Endometrium (tissue), 2 donors: ENCODE results near the gene ROBO1.
"Not testable (repeated sequence)": the region's sequence is repeated elsewhere in the genome, so short reads cannot be mapped to it uniquely, and the experiment has no call there.

Experiments
- FAIRE-seq: peaks from 2 replicates; lab custom pipeline; 2012; peaks lifted over from hg19 to GRCh38; lab: Jason Lieb, UNC
- donor health status: control.
- donor health status: control.

The ROBO1 gene

DNA sequence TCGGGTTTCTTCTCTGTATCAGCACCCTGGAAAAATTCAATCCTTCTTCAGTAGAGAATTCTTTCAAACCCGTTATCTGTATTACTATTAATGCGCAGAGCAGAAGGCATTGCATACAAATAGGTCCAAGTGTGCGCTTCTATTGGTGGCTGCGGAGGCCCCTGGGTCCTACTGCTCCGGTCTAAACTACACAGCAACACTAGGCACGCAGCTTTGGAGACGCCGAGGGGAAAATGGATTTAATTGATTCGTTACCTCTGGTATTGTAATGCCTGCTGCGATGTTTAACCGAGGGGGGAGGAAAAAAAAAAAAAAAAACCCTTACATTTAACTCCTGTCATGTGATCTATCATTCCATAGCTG is at the start of gene ROBO1:
Gene ROBO1, minus strand, starts transcription at position 94 of the 363 bp plus-strand sequence.
- FAIRE-seq = no peak

DNA sequence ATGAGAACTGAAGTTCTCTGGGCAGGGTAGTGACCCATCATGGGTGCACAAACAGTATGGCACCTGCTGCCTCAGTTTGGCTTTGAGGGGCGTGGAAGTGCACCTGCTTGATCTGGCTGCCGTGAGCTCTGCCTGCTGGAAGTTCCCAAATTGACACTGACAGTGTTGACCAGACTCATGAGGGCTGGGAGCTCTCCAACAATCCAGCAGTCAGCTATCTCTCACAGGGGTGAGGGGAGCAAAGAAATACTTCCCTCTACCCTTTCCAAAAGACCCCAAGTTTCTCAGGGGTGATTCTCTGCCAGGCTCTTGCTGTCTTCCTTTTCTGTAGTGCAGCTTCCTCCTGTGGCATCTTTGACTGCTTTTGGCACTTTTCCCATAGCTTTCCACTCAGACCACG is 49.4 kb upstream of the ROBO1 start:
- FAIRE-seq = no peak

DNA sequence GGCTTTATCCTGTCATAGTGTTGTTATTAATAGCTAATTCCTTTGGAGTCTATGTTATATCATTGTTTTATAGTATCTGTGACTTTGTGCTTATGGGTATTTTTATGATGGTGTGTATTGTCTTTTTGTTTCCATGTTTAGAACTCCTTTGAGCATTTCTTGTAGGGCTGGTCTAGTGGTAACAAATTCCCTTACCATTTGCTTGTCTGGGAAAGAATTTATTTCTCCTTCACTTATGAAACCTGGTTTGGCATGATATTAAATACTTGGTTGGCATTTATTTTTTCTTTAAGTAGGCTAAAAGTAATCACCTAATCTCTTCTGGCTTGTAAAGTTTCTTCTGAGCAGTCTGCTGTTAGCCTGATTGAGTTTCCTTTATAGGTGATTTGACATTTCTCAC is 47.7 kb upstream of the ROBO1 start:
- FAIRE-seq = no peak

GRCh38 chr3:79810581-79810980 is 42.8 kb upstream of the ROBO1 start:
- no peak for FAIRE-seq

DNA sequence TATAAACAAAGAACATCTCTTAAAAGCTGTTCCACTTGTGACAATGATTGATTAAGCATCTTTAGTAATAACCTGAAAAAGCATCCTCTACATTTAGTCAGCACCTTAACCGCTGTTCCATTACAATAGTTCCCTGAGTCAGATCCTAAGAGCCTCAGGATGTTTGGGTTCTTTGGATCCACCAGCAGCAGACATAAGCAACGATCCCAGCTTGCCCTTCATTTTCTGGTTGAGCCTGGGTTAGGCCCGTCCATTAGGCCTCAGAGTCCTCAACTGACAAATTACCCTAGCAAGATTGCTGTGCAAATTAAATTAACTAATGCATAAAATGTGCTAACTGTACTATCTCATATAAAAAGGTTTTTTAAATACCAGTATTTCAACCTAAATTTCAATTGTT is 42.3 kb upstream of the ROBO1 start:
- no peak for FAIRE-seq

DNA sequence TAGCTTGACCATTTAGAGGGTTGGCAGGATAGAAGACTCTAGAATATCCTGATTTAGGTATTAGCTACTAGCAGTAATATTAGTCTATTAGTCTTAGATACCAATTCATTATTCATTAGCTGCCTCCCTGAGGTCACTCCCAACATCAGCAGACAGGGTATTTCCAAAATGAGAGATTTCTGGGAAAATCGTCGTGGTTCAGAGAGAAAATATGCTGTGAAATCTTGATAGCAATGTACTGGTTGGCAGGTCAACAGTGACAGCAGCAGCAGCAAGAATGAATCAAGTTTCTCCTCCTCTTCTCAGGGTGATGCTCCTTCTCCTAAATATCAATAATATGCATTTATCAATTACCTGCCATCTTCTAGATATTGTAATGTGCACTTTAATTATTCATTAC is 41.3 kb upstream of the ROBO1 start:
- FAIRE-seq = no peak

GRCh38 chr3:79808515-79808914 is 40.7 kb upstream of the ROBO1 start:
- no peak for FAIRE-seq

DNA sequence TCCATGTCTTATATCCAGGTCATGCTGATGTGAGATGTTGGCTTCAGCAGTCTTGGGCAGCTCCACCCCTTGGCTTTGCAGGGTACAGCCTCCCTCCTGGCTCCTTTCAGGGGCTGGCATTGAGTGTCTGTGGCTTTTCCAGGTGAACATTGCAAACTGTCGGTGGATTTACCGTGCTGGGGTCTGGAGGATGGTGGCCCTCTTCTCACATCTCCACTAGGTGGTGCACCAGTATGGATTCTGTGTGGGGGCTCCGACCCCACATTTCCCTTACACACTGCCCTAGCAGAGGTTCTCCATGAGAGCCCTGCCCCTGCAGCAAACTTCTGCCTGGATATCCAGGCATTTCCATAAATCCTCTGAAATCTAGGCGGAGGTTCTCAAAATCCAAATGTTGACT is 22.4 kb upstream of the ROBO1 start:
- not testable (repeated sequence) for FAIRE-seq

GRCh38 chr3:79773291-79773690 is 5.5 kb upstream of the ROBO1 start:
- FAIRE-seq = no peak

GRCh38 chr3:79769229-79769628 is 1.4 kb upstream of the ROBO1 start:
- no peak for FAIRE-seq

GRCh38 chr3:79767194-79767904 is 449 bp downstream of the ROBO1 start:
- no peak for FAIRE-seq

- no peak for FAIRE-seq
Measured at GRCh38 chr3:79766496-79767193, 1.2 kb downstream of the ROBO1 start.

DNA sequence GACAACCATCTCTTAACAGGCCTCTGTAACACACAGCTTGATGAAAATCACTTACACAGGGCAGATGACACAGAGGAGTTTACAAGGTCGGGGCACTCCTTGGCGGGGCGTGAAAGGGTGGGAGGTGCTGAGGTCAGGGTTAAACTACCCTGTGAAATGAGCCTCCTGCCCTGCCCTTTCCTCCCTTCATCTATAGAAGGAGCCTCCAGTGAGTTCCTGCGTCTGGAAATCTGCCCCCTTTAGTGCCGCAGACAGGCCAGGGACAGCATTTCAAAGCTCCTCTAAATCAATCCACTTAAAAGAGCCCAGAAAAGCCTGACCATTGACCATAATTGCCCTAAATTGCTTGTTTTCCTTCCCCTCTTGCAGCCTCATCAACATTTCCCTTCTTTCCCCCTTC is 1.9 kb downstream of the ROBO1 start:
- no peak for FAIRE-seq

GRCh38 chr3:79761441-79761840 is 6.4 kb downstream of the ROBO1 start:
- FAIRE-seq = no peak

- no peak for FAIRE-seq
Measured at GRCh38 chr3:79751703-79752102, 16.1 kb downstream of the ROBO1 start.

DNA sequence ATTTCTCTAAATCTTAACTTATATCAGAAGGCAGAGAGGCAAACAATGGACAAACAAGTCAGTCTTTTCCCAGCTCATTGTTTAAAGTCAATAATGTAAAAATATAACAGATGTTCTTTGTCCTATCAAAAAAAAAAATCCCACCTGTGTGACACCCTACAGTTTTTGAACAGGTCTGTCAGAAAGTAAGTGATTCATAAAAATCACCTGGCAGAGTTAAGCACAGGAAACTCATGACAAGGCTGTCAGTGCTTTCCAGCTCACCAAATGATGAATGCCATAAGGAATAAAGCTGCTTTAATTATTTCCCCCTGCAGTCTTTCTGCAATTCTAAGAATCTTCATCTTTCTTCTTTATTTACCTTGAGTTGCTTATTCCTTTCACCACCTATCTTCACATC is 30.3 kb downstream of the ROBO1 start:
- no peak for FAIRE-seq

DNA sequence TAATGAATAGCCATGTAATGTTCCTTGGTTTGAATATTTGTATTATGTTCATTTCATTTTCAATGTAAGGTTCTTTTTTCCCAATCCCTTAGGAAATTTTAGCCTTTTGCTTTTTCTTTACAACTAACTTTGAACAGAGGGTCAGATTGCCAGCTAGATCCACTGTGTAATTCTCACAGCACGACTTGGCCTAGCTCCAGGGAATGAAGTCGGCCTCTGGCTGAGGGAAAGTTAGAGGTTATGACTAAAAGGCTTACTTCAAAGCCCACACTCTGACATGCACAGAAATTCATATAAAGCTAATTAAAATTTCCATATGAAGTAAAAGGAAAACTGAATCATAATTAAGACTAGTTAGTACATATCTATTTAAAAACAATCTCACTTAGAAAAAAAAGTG is 38.7 kb downstream of the ROBO1 start:
- FAIRE-seq = no peak

GRCh38 chr3:79726786-79727185 is 41.0 kb downstream of the ROBO1 start:
- FAIRE-seq = no peak

DNA sequence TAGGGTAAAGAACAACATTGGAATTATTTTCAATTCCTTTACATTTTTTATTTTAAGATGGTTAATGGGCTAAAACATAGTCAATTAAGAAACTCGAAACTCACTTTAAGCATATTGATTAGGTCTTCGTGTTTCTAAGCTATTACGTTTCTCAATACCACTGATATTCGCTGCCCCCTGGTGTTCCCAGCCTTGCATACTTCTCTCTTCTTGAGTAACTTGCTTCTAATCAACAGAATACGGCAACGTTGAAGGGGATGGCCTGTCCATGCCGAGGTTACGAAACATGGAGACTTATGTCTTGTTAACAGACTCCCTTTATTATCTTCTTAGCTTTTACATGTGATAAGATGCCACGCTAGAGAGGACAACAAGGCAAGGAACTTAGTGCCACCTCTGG is 43.6 kb downstream of the ROBO1 start:
- FAIRE-seq = no peak

DNA sequence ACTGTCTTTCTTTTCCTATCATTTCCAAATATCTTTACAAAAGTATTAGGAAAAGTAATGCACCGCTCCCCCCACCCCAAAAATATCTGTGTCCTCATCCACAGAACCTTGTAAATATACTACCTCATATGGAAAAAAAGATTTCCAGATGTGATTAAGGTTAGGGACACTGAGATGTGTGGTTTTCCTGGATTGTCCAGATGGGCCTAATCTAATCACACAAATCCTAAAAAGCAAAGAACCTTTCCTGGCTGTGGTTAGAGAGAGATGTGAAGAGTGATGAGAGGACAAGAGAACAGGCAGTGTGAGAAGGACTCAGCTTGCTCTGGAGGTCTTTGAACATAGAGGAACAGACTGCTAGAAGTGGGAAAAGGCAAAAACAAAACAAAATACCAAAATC is 77.7 kb downstream of the ROBO1 start:
- no peak for FAIRE-seq

DNA sequence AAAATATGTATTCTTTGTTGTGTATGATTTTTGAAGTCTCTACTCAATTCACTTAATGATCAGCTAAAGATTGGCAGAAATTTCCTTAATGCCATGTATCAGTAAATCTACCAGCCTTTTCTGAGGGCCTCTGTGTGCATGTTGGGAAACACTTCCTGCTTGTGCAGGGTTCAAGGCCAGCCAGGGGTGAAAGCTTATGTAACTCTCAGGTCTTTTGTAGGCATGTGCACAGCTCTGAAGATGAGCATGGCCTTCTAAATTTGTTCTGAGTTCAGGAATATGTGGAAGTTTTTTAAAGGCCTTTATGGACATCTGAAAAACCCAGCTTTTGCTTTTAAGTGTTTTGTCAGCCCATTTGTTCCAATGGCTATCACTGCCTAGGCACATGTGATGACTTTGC is 82.7 kb downstream of the ROBO1 start:
- FAIRE-seq = no peak

DNA sequence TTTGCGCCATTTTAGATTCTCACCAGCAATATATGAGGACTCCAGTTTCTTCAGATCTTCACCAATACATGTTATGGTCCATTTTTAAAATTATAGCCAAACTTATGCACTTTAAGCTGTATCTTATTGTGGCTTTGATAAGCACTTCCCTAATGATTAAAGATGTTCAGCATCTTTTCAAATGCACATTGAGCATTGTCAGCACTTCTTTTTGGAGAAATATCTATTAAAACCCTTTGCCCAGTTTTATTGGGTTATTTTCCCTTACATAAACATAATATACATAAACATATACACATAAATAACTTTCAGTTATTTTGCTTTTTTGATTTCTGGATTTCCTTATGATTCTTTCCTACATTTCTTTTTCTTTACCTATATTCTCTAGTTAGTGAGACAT is 83.8 kb downstream of the ROBO1 start:
- FAIRE-seq = no peak

DNA sequence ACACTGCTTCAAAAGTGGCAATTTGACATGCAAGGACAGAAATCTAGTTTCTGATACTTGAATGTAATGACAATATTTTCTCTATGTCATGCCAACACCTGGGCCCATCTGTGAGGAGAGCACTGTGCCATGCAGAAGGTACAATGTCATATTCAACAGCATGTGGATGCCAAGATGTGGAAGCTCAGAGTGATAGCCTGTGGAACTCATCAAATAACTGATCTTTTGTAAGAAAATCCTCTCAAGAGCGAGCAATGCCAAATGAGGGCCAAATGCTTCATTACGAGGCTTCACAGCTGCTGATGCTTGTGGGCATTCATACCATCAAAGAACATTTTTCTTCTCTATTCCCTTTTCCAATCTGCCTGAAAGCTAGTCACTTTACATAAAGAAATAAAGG is 95.1 kb downstream of the ROBO1 start:
- FAIRE-seq = no peak

DNA sequence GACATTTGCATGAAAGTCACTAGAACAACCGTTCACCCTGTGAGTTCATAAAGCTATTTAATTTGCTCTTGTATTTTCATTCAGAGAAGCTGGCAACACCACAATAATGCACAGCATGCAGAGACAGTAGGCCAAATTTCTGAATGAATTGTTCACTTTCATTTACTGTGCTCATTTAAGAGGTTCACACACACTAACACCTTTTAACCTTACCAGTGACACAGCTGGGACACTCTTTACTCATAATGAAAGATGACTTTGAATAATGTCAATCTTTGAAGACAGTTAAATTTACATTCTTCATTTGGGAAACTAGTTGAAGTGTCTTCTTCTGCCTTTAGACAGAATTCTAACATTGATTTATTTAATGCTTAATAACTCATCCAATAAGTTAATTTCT is 95.7 kb downstream of the ROBO1 start:
- FAIRE-seq = no peak
